ENCODE results near the gene RPL22. TPM values are rescaled to one million over a fixed set of nuclear protein-coding genes. Genes with fewer than 3 reads are reported as not detected.

The RPL22 gene
- total and polyA plus RNA-seq, 2 of the 8 experiments (the other 6 are each of a cell fraction or from before 2014, with no cell fraction given) = 133 to 521 TPM

DNA sequence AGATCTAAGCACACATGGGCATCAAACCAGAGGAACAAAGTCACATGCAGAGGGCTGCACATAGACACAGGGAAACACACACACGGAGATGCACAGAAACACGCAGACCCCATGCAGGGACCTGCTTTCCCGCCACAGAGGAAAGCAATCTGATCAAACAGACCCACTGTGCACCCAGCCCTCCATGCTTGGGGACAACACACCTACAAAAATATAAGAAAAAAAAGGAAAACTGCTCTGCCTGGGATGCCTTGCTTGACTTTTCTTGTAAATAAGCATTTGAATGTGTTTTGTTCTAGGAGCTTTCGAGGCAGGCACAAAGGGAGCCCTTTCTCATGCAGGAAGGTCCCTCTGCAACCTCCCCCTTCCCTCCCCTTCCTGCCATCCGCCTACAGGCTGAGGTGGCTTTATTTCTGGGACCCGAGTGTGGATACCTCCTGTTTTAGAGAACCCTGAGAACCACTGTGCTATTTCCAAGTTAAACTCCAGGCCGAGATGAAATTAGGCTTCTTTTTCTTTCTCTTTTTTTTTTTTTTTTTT, 39.9 kb upstream of the RPL22 start:
- H2AFZ ChIP-seq (ENCODE audit: low read length) = no peak overlapping the region
- H2BK5ac ChIP-seq (ENCODE audit: low read depth, low read length) = peak overlapping the region; percentile 100
- peak overlapping the region in 3 of 4 experiments; percentile 64 to 75 (median 65); a peak in 6 of 7 replicates for H3K9ac ChIP-seq (replicated peaks in 1 of 4; ENCODE audit: extremely low read depth in 1 of 4, low read depth in 3 of 4, low read length in 3 of 4)
- peak overlapping the region; percentile 92 for H3K4ac ChIP-seq (replicated peaks; ENCODE audit: insufficient read length, low read depth, low read length)
- H3K18ac ChIP-seq (ENCODE audit: extremely low read depth, low read length) = peak overlapping the region; percentile 99
- no peak overlapping the region for H3K14ac ChIP-seq (ENCODE audit: insufficient read length)
- peak overlapping the region; percentile 92 for H4K5ac ChIP-seq (ENCODE audit: insufficient read length, low read depth, low read length)
- peak overlapping the region; percentile 81; the same call in 1 of the 2 replicates for H4K8ac ChIP-seq (ENCODE audit: extremely low read depth, insufficient read depth, low read length)
- H3K4me3 ChIP-seq (ENCODE audit: extremely low read depth in 1 of 4, insufficient read depth in 2 of 4, low read depth in 3 of 4, low read length in 4 of 4) = peak overlapping the region; percentile 12 to 91 (median 24); a peak in 5 of 8 replicates
- H4K91ac ChIP-seq (replicated peaks; ENCODE audit: insufficient read length, low read length) = peak overlapping the region; percentile 97
- peak overlapping the region; percentile 99 for H2AK5ac ChIP-seq (ENCODE audit: low read depth, low read length)
- peaks cover 11% of the 10 kb centered on the region; the same call in 1 of the 2 replicates for H3K23me2 ChIP-seq (ENCODE audit: low read depth, low read length)
- ChIA-PET CTCF (ENCODE audit: partially characterized antibody) (interaction anchor here (0.7 to 19.1 kb wide), 31 partner anchors 8 to 215 kb away, joined by 3 to 353 read pairs (median 5); partner anchors contain the start of genes RNF207 and RPL22), POLR2A (ENCODE audit: partially characterized antibody) (interaction anchor here (0.7 to 6.9 kb wide), 19 partner anchors 8 to 247 kb away, joined by 3 to 78 read pairs (median 5); partner anchors contain the start of gene RNF207)
- H3K79me1 ChIP-seq (ENCODE audit: low read depth, low read length) = 0 out of 2 replicates have a peak, but pooled peaks cover 4% of the 10 kb centered on the region
- peak overlapping the region; percentile 91 for H2BK20ac ChIP-seq (ENCODE audit: low read length)
- H3K56ac ChIP-seq (replicated peaks; ENCODE audit: insufficient read length, low read depth, low read length) = peak overlapping the region; percentile 82
- H2BK120ac ChIP-seq (replicated peaks; ENCODE audit: low read depth, low read length) = peak overlapping the region; percentile 98
- H3K4me1 ChIP-seq (replicated peaks in 1 of 4; ENCODE audit: control insufficient read depth in 3 of 4, insufficient read depth in 4 of 4, low read length in 3 of 4) = peaks cover 18 to 50% (median 39%) of the 10 kb centered on the region in 4 experiments
- H3K27me3 ChIP-seq (replicated peaks in 1 of 4; ENCODE audit: control insufficient read depth in 3 of 4, extremely low read depth in 1 of 4, insufficient read depth in 3 of 4, low read length in 3 of 4) = peaks cover 2 to 9% (median 7%) of the 10 kb centered on the region in 4 experiments; a peak in 5 of 7 replicates
- no peak overlapping the region for H3K23ac ChIP-seq (ENCODE audit: insufficient read length)
- peak overlapping the region; percentile 99 for H2BK12ac ChIP-seq (ENCODE audit: low read depth, low read length)
- H3K27ac ChIP-seq (ENCODE audit: low read depth, low read length) = peak overlapping the region; percentile 87
- FAIRE-seq (peak; percentile 91), DNase-seq (ENCODE audit: low read depth in 1 of 2, low spot score in 2 of 2) (peak in 1 of 2 experiments; percentile 65)
- H3K36me3 ChIP-seq (ENCODE audit: control insufficient read depth in 2 of 4, insufficient read depth in 4 of 4, low read length in 3 of 4) = 0 out of 8 replicates have a peak, but pooled peaks cover 0 to 2% (median 0%) of the 10 kb centered on the region in 4 experiments
- no peaks in the 10 kb centered on the region for H3K9me3 ChIP-seq (ENCODE audit: insufficient read depth in 2 of 2, low read depth in 1 of 2, low read length in 1 of 2)
- H4K20me1 ChIP-seq (replicated peaks in 1 of 2; ENCODE audit: control insufficient read depth in 1 of 2, insufficient read depth in 2 of 2, low read length in 2 of 2) = peaks cover 6 to 7% of the 10 kb centered on the region in 2 experiments
- 1% methylated on average over 7 of the region's 7 CpGs; no CpG with 5 or more reads in 1 of the 2 experiments for WGBS, 2 experiments (ENCODE audit: extremely low coverage in 1 of 2, insufficient coverage in 1 of 2, insufficient read length in 1 of 2, insufficient replicate concordance in 2 of 2, low coverage in 1 of 2, low lambda C conversion rate in 2 of 2, missing lambda C conversion rate in 1 of 2)
- H3K79me2 ChIP-seq (ENCODE audit: control insufficient read depth in 1 of 2, insufficient read depth in 2 of 2, low read length in 2 of 2) = peaks cover 6 to 12% of the 10 kb centered on the region in 2 experiments
- H2BK15ac ChIP-seq (ENCODE audit: low read length) = peak overlapping the region; percentile 34; the same call in 1 of the 2 replicates
- peak overlapping the region; percentile 84 to 87 for H3K4me2 ChIP-seq (ENCODE audit: insufficient read depth in 1 of 2, low read depth in 2 of 2, low read length in 2 of 2)
- TF ChIP-seq SP1 (IDR thresholded peaks at IDR 0.05; ENCODE audit: low read depth, low read length) (peak; percentile 49; the same call in 1 of the 2 replicates), BRCA1 (IDR thresholded peaks at IDR 0.05; ENCODE audit: low read depth, low read length) (no peak), TAF1 (IDR thresholded peaks at IDR 0.05; ENCODE audit: low read depth, low read length) (peak; percentile 27; the same call in 1 of the 2 replicates), HDAC6 (IDR thresholded peaks at IDR 0.05; ENCODE audit: low read depth, low read length) (no peak), POU5F1 (IDR thresholded peaks at IDR 0.05; ENCODE audit: low read depth, low read length) (peak; percentile 85; the same call in 1 of the 2 replicates), SIX5 (IDR thresholded peaks at IDR 0.05; ENCODE audit: low read depth, low read length) (no peak), POLR2A (IDR thresholded peaks at IDR 0.05; ENCODE audit: control extremely low read depth in 1 of 2, low read depth in 2 of 2, low read length in 2 of 2) (0 out of 3 replicates have a peak, but pooled peaks of 1 of the 2 experiments have one; percentile 19), TCF12 (IDR thresholded peaks at IDR 0.05; ENCODE audit: low read depth, low read length) (no peak), TBP (IDR thresholded peaks at IDR 0.05; ENCODE audit: low read depth, low read length) (peak; percentile 52; the same call in 1 of the 2 replicates), SIN3A (conservative IDR thresholded peaks at IDR 0.05 in 1 of 2, IDR thresholded peaks at IDR 0.05 in 1 of 2; ENCODE audit: low read depth in 1 of 2, low read length in 2 of 2) (peak in 1 of 2 experiments; percentile 56; a peak in 1 of 4 replicates)
- TF ChIP-seq, protein P1, sequence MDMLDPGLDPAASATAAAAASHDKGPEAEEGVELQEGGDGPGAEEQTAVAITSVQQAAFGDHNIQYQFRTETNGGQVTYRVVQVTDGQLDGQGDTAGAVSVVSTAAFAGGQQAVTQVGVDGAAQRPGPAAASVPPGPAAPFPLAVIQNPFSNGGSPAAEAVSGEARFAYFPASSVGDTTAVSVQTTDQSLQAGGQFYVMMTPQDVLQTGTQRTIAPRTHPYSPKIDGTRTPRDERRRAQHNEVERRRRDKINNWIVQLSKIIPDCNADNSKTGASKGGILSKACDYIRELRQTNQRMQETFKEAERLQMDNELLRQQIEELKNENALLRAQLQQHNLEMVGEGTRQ (IDR thresholded peaks at IDR 0.05; ENCODE audit: low read length) = no peak
